HL-60/S4 treated with phorbol 12-myristate 13-acetate at 8.2 ng/mL for 4 days and 3 days (cell line): ENCODE measurements around the gene PLEKHJ1.

ENCODE experiments used
- in situ Hi-C: fragments of 300-500 bp; cut with MboI; formaldehyde crosslinking; loops from 2 replicates; pipeline ENCODE4 v1.15.0; 2022; ENCODE audit warnings: low sequenced_read_pairs

Gene PLEKHJ1

GRCh38 chr19:2201473-2202148 is 34.5 kb downstream of the PLEKHJ1 start:
- in situ Hi-C loops: loop anchor here (10.0 kb wide), 1 partner anchor 47 kb away; the partner anchor contains the start of gene AP3D1

GRCh38 chr19:2200624-2201294 is 35.4 kb downstream of the PLEKHJ1 start:
- in situ Hi-C loops: loop anchor here (10.0 kb wide), 1 partner anchor 46 kb away; the partner anchor contains the start of gene AP3D1

GRCh38 chr19:2199861-2200623 is 36.1 kb downstream of the PLEKHJ1 start:
- in situ Hi-C loops: loop anchor here (10.0 kb wide), 1 partner anchor 45 kb away; the partner anchor contains the start of gene AP3D1

GRCh38 chr19:2199215-2199614 is 36.9 kb downstream of the PLEKHJ1 start:
- in situ Hi-C loops: no loop called here

GRCh38 chr19:2198317-2198716 is 37.8 kb downstream of the PLEKHJ1 start:
- in situ Hi-C loops: no loop called here

GRCh38 chr19:2197270-2197669 is 38.9 kb downstream of the PLEKHJ1 start:
- in situ Hi-C loops: no loop called here

GRCh38 chr19:2195914-2196313 is 40.2 kb downstream of the PLEKHJ1 start:
- in situ Hi-C loops: no loop called here

- in situ Hi-C loops: no loop called here
Measured at GRCh38 chr19:2195361-2195760, 40.8 kb downstream of the PLEKHJ1 start.

- in situ Hi-C loops: no loop called here
Measured at GRCh38 chr19:2194513-2195078, 41.5 kb downstream of the PLEKHJ1 start.

GRCh38 chr19:2193807-2194206 is 42.3 kb downstream of the PLEKHJ1 start:
- in situ Hi-C loops: no loop called here

- in situ Hi-C loops: no loop called here
Measured at GRCh38 chr19:2192862-2193261, 43.3 kb downstream of the PLEKHJ1 start.

GRCh38 chr19:2191456-2192310 is 44.4 kb downstream of the PLEKHJ1 start:
- in situ Hi-C loops: no loop called here

GRCh38 chr19:2190848-2191455 is 45.2 kb downstream of the PLEKHJ1 start:
- in situ Hi-C loops: no loop called here

- in situ Hi-C loops: no loop called here
Measured at GRCh38 chr19:2189880-2190279, 46.2 kb downstream of the PLEKHJ1 start.

GRCh38 chr19:2188708-2189385 is 47.3 kb downstream of the PLEKHJ1 start:
- in situ Hi-C loops: no loop called here

- in situ Hi-C loops: no loop called here
Measured at GRCh38 chr19:2187159-2187558, 49.0 kb downstream of the PLEKHJ1 start.

GRCh38 chr19:2186071-2186846 is 49.9 kb downstream of the PLEKHJ1 start:
- in situ Hi-C loops: no loop called here

- in situ Hi-C loops: no loop called here
Measured at GRCh38 chr19:2185734-2186070, 50.4 kb downstream of the PLEKHJ1 start.
